AG08396 (cell line): Measurements from ENCODE around the gene ESR2.
"Not testable (repeated sequence)": the region's sequence is repeated elsewhere in the genome, so short reads cannot be mapped to it uniquely, and the experiment has no call there.

Source experiments
- DNase-seq: peaks from one replicate; pipeline ENCODE4 v3.0.0; 2012; ENCODE audit warnings: low spot score, mixed read lengths

Gene ESR2

GRCh38 chr14:64196814-64197411 is 97.3 kb downstream of the ESR2 start:
- peak; percentile 67 for DNase-seq

DNA sequence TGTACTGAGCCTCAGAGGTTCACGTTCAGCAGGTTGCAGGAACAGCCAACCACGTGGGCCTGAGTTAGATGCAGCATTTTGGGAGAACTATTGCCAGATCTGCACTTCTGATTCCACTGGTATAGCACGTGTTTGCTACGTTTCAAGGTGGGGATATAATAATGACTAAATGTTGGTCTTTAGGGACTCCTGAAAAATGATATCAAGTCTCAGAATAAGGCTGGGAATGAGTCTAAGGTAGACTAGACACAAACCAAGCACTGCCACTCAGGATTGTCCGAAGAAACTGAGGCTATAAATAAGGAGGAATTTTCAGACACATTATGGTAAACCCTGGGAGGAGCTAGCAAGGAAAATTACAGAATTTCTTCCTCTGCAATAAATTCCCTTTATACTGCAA is 98.1 kb downstream of the ESR2 start:
- DNase-seq, result no peak

- no peak for DNase-seq
Measured at GRCh38 chr14:64195199-64195598, 99.0 kb downstream of the ESR2 start.

- no peak for DNase-seq
Measured at GRCh38 chr14:64194404-64194803, 99.8 kb downstream of the ESR2 start.

DNA sequence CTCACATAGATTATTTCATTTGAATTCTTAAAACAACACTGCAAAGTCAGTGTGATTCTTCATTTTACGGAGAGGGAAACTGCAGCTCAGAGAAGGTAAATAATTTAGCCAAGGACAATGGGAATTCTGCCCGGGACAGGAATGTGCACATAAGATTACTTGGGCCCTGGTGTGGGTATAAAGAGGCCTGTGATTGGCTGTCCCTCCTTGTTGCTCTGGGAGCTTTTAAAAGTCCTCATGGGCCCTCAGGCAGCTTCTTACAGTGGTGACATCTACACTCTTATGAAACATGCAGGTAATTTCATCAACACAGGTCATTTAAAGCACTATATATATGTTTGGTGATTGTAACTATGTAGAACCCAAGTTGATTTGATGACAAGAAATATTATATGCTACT is 100.3 kb downstream of the ESR2 start:
- no peak for DNase-seq

GRCh38 chr14:64191756-64192155 is 102.4 kb downstream of the ESR2 start:
- peak; percentile 77 for DNase-seq

GRCh38 chr14:64190974-64191502 is 103.1 kb downstream of the ESR2 start:
- no peak for DNase-seq

- DNase-seq, result no peak
Measured at GRCh38 chr14:64187331-64187730, 106.8 kb downstream of the ESR2 start.

- DNase-seq, result no peak
Measured at GRCh38 chr14:64186231-64187129, 107.7 kb downstream of the ESR2 start.

- no peak for DNase-seq
Measured at GRCh38 chr14:64185184-64185583, 109.0 kb downstream of the ESR2 start.

- no peak for DNase-seq
Measured at GRCh38 chr14:64184103-64184729, 110.0 kb downstream of the ESR2 start.

DNA sequence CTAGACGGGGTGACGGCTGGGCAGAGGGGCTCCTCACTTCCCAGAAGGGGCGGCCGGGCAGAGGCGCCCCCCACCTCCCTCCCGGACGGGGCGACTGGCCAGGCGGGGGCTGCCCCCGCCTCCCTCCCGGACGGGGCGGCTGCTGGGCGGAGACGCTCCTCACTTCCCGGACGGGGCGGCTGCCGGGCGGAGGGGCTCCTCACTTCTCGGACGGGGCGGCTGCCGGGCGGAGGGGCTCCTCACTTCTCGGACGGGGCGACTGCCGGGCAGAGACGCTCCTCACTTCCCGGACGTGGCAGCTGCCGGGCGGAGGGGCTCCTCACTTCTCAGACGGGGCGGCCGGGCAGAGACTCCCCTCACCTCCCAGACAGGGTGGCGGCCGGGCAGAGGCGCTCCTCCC is 111.3 kb downstream of the ESR2 start:
- DNase-seq, result not testable (repeated sequence)

DNA sequence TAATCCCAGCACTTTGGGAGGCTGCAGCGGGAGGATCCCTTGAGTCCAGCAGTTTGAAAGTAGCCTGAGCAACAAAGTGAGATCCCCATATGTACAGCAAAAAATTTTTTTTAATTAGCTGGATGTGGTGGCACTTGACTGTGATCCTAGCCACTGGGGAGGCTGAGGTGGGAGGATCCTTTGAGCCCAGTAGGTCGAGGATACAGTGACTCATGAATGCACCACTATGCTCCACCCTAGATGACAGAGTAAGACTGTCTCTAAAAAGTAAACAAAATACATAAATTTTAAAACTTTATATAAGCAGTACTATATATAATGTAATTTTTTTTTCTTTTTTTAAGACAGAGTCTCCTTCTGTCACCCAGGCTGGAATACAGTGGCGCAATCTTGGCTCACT is 115.4 kb downstream of the ESR2 start:
- no peak for DNase-seq

- DNase-seq, result no peak
Measured at GRCh38 chr14:64176330-64176729, 117.8 kb downstream of the ESR2 start.

DNA sequence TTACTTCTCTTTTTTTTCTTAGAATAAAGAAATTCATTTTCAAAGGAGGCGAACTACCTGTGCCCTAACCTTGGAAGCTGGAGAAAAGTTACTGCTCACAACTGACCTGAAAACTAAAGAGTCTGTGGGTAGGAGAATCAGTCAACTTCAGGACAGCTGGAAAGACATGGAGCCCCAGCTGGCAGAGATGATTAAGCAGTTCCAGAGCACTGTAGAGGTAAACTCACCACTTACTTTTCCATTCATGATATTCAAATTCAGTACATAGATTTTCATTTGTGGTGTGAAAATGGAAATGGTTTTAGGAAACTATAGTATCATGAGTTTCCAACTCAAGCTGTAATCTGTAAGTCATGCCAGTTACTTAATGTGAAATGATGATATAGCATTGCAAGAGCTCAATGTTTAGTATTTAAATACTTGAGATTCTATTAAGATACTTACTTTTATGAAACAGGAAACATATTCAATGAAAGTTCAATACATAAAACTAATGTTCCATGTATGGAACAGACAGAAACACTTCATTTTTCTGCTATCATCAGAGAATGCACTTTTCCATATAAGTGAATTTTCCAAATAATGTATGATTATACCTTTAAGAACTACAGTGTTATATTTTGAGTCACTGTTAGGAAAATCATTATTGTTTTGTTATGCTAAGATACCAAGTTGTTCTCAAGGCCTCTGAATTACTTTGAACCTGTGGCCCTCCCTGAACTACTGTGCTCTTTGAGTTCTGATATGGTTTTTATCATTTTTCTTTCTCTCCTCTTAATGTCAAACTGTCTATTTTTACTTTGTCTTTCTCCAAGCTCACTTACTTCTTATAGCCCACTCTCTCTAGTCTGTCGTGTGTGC is 119.0 kb downstream of the ESR2 start:
- no peak for DNase-seq

DNA sequence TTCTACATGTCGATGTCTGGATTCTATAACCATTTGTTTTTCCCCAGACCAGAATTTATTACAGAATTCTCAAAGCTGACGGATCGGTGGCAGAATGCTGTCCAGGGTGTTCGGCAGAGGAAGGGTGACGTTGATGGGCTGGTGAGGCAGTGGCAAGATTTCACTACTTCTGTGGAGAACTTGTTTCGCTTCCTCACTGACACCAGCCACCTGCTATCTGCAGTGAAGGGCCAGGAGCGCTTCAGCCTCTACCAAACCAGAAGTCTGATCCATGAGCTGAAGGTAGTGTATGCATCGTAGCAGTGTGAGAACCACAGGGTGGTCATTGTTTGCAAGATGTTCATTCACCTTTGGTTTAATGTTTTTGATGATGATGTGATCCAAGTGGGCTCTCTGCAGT is 124.0 kb downstream of the ESR2 start:
- DNase-seq, result no peak

DNA sequence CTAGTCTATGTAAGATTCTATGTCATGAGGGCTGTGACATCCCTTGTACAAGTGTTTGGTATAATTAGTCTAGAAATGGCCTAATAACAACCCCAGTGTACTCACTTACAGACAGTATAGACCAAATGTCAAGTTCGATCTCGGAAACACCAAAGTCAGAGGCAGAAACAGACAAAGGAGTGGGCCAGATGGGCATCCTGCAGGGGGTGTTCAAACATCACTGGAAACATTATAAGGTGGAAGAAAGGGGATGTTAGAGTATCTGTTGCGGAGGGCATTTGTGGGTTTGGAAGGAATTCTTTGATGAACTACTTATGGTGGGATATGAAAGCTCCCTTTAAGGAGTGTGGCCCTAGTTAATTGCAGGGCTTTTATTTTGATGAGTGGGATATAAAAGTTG is 134.6 kb downstream of the ESR2 start:
- no peak for DNase-seq

GRCh38 chr14:64158608-64159007 is 135.6 kb downstream of the ESR2 start:
- DNase-seq, result no peak

- no peak for DNase-seq
Measured at GRCh38 chr14:64149921-64150320, 144.2 kb downstream of the ESR2 start.

DNA sequence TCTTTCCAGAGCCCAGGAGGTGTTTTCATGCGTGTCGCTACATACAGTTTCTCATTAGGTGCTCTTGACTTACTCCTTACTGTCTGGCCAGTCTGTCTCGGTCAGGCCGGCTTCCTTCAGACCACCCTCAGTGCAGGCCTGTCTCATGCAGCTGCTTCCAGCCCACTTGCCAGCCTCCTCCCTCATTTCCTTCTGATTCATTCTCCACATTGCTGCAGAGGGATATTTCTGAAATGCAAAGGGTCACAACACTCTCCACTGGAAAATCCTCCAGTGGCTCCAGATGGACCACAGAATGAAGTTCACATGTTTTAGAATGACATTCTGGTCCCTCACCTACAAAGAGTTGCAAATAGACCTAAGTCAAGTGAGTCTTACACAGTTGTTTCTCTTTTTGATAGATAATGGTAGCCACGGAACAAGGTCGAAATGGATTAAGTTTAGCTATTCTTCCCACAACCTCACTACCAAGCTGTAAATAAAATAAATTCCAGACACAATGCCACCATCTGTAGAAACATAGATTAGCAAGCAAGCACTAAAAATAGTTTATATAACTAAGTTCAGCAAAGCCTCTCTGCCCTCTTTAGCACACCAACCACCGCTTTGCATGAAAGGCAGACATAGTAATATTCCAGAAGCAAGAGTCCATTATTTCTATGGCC is 146.9 kb downstream of the ESR2 start:
- no peak for DNase-seq

- DNase-seq, result no peak
Measured at GRCh38 chr14:64137657-64138290, 156.4 kb downstream of the ESR2 start.
